GM19372 (cell line): ENCODE results near the gene FAM13A.

Source experiments
- ATAC-seq: cut with Tn5 transposase; IDR thresholded peaks from one replicate; pipeline ENCODE4 v1.9.1; 2021; ENCODE audit warnings: mild to moderate bottlenecking, low read depth, moderate library complexity; ENCODE audit not compliant: unreplicated experiment

Gene FAM13A

GRCh38 chr4:88754796-88755195 lies 302.2 kb downstream of the FAM13A start:
- ATAC-seq = no peak

DNA sequence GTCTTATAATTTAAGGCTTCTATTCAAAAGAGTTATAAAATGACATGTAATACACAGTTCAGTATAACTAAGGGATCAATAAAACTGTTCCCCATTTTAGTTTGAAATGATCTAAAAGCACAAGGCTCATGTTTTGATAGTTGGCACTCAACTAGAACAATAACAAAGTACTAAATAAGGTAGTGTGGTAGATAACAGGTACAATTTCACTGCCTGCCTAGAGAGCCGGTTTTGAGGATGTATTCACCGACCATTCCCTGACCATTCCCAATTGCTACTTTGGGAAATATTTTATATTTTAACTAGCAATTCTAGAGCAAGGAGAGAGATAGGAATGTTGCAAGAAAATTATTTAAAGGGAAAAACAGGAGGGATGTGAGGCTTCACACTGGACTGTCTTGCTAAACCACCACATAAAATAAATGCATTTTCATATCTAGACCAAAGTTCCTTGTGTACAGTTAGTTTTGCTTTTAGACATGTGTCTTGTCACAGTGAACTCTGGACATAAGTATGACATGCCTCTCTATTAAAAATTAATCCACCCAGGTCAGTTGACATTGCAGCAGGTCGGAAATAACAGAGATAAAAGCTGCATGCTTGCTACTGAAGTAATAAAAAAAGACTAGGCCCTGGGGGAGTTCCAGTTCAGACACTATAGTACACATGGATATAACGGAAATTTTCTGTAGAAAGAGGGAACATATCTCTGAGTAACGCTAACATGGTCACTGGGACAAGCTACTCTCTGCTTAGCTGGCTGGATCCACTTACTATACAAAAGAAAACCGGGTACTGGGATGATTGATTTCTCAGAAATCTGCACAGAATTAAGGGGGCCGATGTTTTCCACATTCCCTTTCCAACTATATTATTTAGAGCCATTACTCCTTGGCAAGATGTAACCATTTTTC lies 303.1 kb downstream of the FAM13A start:
- ATAC-seq = no peak

- ATAC-seq = no peak
These were observed 304.2 kb downstream of the FAM13A start for GRCh38 chr4:88752754-88753153.

GRCh38 chr4:88752076-88752463 lies 304.9 kb downstream of the FAM13A start:
- ATAC-seq = no peak

- no peak for ATAC-seq
These were observed 305.5 kb downstream of the FAM13A start for GRCh38 chr4:88751258-88752075.

GRCh38 chr4:88750369-88750768 lies 306.6 kb downstream of the FAM13A start:
- ATAC-seq = no peak

DNA sequence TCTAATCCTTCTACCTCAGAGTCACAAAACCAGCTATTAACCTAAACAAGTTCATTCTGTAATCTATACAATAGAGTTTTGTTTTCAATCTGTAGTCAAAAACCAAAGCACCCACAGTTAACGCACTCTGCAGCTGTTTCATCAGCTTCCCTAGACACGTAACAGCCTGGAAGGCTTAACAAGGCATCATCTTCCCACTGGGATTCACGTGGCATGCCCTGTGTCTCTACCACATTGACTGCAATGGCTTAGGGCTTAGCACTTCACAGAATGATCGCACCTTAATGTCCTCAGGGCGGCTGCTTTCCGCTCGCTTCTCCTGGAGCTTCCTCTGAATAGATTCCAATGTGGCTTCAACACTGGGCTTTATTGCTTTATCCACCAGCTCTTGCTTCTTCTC lies 309.6 kb downstream of the FAM13A start:
- ATAC-seq = no peak

GRCh38 chr4:88746206-88746605 lies 310.8 kb downstream of the FAM13A start:
- no peak for ATAC-seq

DNA sequence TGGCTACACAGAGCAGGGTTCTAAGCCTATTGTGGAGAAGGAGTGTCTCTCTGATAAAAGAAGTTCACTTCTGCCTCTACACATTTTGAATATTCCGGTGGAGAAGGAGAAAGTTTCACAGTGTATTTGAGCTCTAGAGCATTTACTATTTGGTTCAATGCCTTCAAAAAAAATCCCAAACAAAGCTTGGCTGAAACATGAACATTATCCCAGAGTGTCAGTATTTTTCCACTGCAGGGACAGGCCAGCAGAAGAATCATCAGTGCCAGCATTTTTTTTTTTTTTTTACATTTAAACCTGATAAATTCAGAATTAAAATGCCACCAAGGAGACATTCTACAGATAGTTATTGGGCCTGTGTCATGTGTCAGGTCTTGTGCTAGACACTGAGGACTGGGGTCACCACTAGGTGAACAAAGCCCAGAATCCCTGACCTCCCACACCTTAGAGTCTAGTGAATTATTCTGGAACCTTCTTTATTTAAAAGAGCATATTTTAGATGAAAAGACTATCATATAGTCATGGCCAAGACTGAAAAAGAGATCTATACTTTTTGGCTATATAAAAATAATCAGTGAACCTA lies 311.3 kb downstream of the FAM13A start:
- no peak for ATAC-seq

GRCh38 chr4:88745175-88745574 lies 311.8 kb downstream of the FAM13A start:
- no peak for ATAC-seq

DNA sequence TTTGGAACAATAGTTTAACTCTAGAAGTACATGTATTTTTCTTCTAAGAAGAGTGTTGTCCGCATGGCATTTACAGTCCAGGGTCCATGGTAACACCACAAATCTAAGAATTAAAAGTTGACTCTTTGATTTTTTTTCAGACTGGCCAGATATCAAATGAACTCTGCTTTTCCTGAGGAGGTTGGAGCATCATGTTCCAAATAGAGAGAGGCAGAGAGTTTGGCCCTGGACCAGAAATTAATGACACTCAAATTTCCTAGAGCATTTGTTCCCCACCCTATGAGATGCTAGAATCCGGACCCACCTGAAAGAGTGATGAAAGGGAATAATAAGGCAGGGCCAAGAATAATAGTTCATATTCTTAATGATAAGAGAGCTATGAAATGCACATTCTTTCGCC lies 312.4 kb downstream of the FAM13A start:
- no peak for ATAC-seq

DNA sequence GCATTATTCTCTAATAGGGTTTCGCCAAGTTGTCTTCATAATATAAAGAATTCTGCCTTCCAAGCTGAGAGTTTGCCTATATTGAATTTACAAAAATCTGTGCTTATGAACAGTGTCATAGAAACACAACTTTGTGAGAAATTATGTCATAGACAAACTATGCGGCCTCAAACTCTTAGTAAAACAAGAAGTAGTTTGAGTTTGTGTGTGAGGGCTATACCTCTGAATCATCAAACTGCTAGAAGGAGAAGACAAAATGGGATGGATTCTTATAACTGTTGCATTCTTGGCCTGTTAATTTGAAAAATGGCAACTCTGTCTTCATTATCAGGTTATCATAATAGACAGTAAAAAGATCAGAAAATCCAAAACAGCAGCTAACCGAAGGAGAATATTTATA lies 313.3 kb downstream of the FAM13A start:
- no peak for ATAC-seq

- ATAC-seq = no peak
These were observed 314.4 kb downstream of the FAM13A start for GRCh38 chr4:88742561-88742960.

DNA sequence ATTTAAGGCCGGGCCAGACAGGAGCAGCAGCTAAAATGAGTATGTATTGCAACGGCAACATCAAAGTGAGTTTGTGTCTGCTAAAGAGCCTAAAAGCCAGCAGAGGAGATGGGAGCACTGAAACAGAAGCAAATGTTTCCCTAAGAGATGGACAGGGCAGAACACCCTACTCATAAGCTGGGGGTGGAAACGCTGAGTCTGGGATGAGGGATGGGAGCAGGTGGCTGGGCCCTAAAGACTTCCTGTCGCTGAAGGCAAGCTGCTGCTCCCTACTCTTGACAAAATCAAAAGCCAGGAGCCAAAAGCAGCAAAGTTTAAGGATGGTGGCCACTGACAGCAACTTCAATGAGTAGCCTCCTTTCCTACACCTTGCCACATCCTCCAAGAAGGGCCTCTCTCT lies 318.8 kb downstream of the FAM13A start:
- ATAC-seq = no peak

GRCh38 chr4:88737307-88737941 lies 319.6 kb downstream of the FAM13A start:
- ATAC-seq = peak; percentile 67

DNA sequence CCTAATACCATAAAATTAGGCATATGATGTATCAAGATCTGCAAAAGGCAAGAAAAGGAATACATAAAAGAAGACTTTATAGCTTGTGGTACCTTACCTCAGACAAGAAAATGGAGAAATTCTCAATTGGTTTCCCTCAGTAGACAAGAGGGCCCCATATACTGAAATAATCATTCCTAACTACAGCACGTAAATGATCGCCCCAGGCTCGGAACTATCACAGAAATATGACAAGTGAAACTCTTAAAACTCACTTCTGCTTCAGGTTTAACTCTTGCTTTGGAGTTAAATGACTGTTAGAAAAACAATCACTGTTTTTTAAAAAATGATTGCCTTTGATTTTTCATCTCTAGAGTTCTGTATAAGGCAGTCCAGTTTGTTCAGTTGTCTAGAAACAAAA lies 320.7 kb downstream of the FAM13A start:
- no peak for ATAC-seq

DNA sequence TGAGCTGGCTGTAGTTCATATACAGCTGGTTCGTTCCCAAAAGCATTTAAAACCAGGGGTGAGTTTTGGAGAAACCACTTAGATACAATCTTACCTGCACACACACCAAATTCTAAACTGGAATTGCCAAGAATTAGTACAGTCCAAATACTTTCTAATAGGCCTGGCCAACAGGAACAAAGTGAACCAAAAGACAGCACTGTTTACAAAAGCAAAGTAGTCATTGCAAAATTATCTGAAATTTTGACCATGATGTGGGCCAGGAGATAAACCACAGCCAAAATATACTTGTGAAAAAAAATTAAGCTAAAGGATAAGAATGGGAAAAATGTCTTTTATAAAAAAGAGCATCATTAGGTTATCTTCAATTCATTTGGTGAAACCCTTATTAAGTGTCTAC lies 321.4 kb downstream of the FAM13A start:
- no peak for ATAC-seq

- no peak for ATAC-seq
These were observed 322.5 kb downstream of the FAM13A start for GRCh38 chr4:88734403-88734949.

GRCh38 chr4:88732714-88733368 lies 324.1 kb downstream of the FAM13A start:
- ATAC-seq = no peak

DNA sequence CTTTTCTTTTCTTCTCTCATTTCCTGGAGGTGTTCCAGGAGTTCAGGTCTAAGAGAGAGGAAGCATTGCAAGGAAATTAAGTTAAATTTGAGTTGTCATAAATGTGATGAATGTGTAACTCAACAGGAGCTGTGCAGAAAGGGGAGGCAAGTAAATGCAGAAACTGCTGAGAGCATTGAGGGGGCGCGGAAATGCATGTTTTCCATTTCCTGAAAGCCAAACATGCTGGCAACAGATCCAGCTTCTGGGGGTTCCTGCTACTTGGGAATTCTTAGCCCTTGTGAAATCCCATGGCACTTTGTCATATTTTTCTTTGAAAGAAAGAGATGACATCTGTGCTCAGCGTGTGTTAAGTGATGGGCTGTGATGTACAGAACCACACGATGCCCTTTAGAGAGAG lies 325.6 kb downstream of the FAM13A start:
- ATAC-seq = no peak
